Neural cell (in vitro differentiated cells): Measurements from ENCODE around the gene ST14. TPM values are rescaled to one million over a fixed set of nuclear protein-coding genes. Genes with fewer than 3 reads are reported as not detected.

ENCODE experiments used
- H2AFZ ChIP-seq: fragments of 200-600, 300-800 bp; sonication (generic), shearing (Covaris generic); 2 replicates; pipeline ENCODE4 v1.6.0; 2014; ENCODE audit warnings: low read depth, mild to moderate bottlenecking, antibody characterized with exemption, low read length, moderate library complexity
- H3F3A ChIP-seq: fragments of 200-600 bp; shearing (Covaris generic); 2 replicates; pipeline ENCODE4 v1.6.1; 2016; ENCODE audit warnings: mild to moderate bottlenecking, moderate library complexity, mixed read lengths, antibody characterized with exemption, low read length; ENCODE audit not compliant: insufficient read depth, poor library complexity, severe bottlenecking
- H3K27ac ChIP-seq: fragments of 200-600, 300-800 bp; sonication (generic), shearing (Covaris generic); 2 replicates; pipeline ENCODE4 v1.5.1; 2014; ENCODE audit warnings: mild to moderate bottlenecking, low read length, moderate library complexity
- H3K27me3 ChIP-seq: fragments of 300-800, 200-600 bp; sonication (generic), shearing (Covaris generic); 2 replicates; pipeline ENCODE4 v1.6.0; 2014; ENCODE audit warnings: mild to moderate bottlenecking, low read depth, low read length, moderate library complexity; ENCODE audit not compliant: insufficient read depth
- H3K36me3 ChIP-seq: fragments of 300-800, 200-600 bp; sonication (generic), shearing (Covaris generic); 2 replicates; pipeline ENCODE4 v1.5.1; 2014; ENCODE audit warnings: mild to moderate bottlenecking, antibody characterized with exemption, low read length, moderate library complexity; ENCODE audit not compliant: insufficient read depth
- H3K4me2 ChIP-seq: fragments of 300-800, 200-600 bp; sonication (generic), shearing (Covaris generic); 2 replicates; pipeline ENCODE4 v1.6.0; 2014; ENCODE audit warnings: mild to moderate bottlenecking, low read length
- H3K4me3 ChIP-seq: fragments of 300-800, 200-600 bp; sonication (generic), shearing (Covaris generic); 2 replicates; pipeline ENCODE4 v1.5.1; 2014; ENCODE audit warnings: mild to moderate bottlenecking, low read length, moderate library complexity
- H3K79me2 ChIP-seq: fragments of 200-600 bp; shearing (Covaris generic); replicated peaks from 2 replicates; pipeline ENCODE4 v1.6.0; 2014; ENCODE audit warnings: mild to moderate bottlenecking, low read length, moderate library complexity; ENCODE audit not compliant: insufficient read depth
- H3K9ac ChIP-seq: fragments of 300-800, 200-600 bp; sonication (generic), shearing (Covaris generic); 2 replicates; pipeline ENCODE4 v1.6.1; 2016; ENCODE audit warnings: mild to moderate bottlenecking, low read length, mixed read lengths
- H3K9me2 ChIP-seq: fragments of 200-600 bp; shearing (Covaris generic); 2 replicates; pipeline ENCODE4 v1.6.1; 2016; ENCODE audit warnings: mild to moderate bottlenecking, low read length, mixed read lengths; ENCODE audit not compliant: insufficient read depth
- H3K9me3 ChIP-seq: fragments of 200-600, 300-800 bp; sonication (generic), shearing (Covaris generic); 2 replicates; pipeline ENCODE4 v1.6.1; 2016; ENCODE audit warnings: mild to moderate bottlenecking, mixed run types, low read length, moderate library complexity, mixed read lengths
- H4K20me1 ChIP-seq: fragments of 200-600 bp; shearing (Covaris generic); 2 replicates; pipeline ENCODE4 v1.6.1; 2016; ENCODE audit warnings: mild to moderate bottlenecking, mixed run types; ENCODE audit not compliant: insufficient read depth
- EP300 ChIP-seq: fragments of 450-650 bp; conservative IDR thresholded peaks from 2 replicates; pipeline ENCODE4 v1.6.1; 2014; ENCODE audit warnings: antibody characterized with exemption, mild to moderate bottlenecking, moderate library complexity; ENCODE audit not compliant: poor library complexity, severe bottlenecking
- EZH2 ChIP-seq: fragments of 200-600, 300-800 bp; shearing (Covaris generic), sonication (generic); IDR thresholded peaks from 2 replicates; pipeline ENCODE4 v1.6.1; 2014; ENCODE audit warnings: antibody characterized with exemption, low read length, borderline replicate concordance, mild to moderate bottlenecking; ENCODE audit not compliant: insufficient read depth, poor library complexity, severe bottlenecking
- MXI1 ChIP-seq: fragments of 450-650 bp; conservative IDR thresholded peaks from 2 replicates; pipeline ENCODE4 v1.6.1; 2014; ENCODE audit warnings: antibody characterized with exemption, mild to moderate bottlenecking; ENCODE audit not compliant: poor library complexity, severe bottlenecking
- POLR2AphosphoS5 ChIP-seq: IDR thresholded peaks from 2 replicates; pipeline ENCODE4 v1.6.1; 2012
- RAD21 ChIP-seq: fragments of 450-650 bp; conservative IDR thresholded peaks from 2 replicates; pipeline ENCODE4 v1.6.1; 2014; ENCODE audit warnings: antibody characterized with exemption, mild to moderate bottlenecking, moderate library complexity
- REST ChIP-seq: IDR thresholded peaks from 2 replicates; pipeline ENCODE4 v1.6.1; 2012; ENCODE audit warnings: borderline replicate concordance
- SMC3 ChIP-seq: fragments of 450-650 bp; conservative IDR thresholded peaks from 2 replicates; pipeline ENCODE4 v1.6.1; 2014; ENCODE audit warnings: antibody characterized with exemption, mild to moderate bottlenecking, moderate library complexity; ENCODE audit not compliant: poor library complexity
- TAF1 ChIP-seq: IDR thresholded peaks from 2 replicates; pipeline ENCODE4 v1.6.1; 2012; ENCODE audit warnings: low read depth
- polyA plus RNA-seq: library from polyadenylated mRNA; depleted of rRNA; stranded (reverse); fragments of >200 nt; gene quantifications from 2 replicates; pipeline ENCODE4 v1.2.3, GENCODE V29; 2014
- TF ChIP-seq, protein P1 (sequence below): fragments of 450-650 bp; IDR thresholded peaks from 2 replicates; pipeline ENCODE4 v1.5.1; 2014; ENCODE audit warnings: antibody characterized with exemption, mild to moderate bottlenecking, moderate library complexity; ENCODE audit not compliant: poor library complexity, severe bottlenecking

The ST14 gene
- polyA plus RNA-seq, 1 donor from 2014 or later = not detected

DNA sequence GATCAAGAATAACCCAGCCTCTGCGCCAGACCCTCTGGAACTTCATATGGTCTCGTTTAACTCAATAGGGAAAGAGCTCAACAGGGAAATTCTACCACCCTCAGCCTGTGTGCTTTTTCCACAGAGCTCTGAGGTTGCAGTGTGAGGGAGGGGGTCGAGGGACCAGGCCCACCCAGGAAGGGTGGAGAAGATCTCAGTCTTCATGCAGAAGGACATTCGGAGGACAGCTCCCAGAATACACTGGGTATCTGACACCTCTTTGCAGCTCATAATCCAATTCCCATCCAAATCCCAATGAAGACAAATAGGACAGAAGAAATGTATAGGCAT, 56.6 kb downstream of the ST14 start:
- Histone ChIP-seq H2AFZ (no peak overlapping the region), H3K9me3 (no peaks in the 10 kb centered on the region), H3F3A (no peaks in the 10 kb centered on the region), H4K20me1 (no peaks in the 10 kb centered on the region), H3K36me3 (no peaks in the 10 kb centered on the region), H3K27ac (no peak overlapping the region), H3K79me2 (no peaks in the 10 kb centered on the region), H3K4me3 (no peak overlapping the region), H3K9ac (no peak overlapping the region), H3K9me2 (no peaks in the 10 kb centered on the region), H3K27me3 (no peaks in the 10 kb centered on the region), H3K4me2 (no peak overlapping the region)
- no peak for TF ChIP-seq POLR2AphosphoS5
- TF ChIP-seq REST = no peak
- no peak for TF ChIP-seq SMC3
- no peak for TF ChIP-seq TAF1
- no peak for TF ChIP-seq RAD21
- TF ChIP-seq EP300 = no peak
- TF ChIP-seq, protein P1, sequence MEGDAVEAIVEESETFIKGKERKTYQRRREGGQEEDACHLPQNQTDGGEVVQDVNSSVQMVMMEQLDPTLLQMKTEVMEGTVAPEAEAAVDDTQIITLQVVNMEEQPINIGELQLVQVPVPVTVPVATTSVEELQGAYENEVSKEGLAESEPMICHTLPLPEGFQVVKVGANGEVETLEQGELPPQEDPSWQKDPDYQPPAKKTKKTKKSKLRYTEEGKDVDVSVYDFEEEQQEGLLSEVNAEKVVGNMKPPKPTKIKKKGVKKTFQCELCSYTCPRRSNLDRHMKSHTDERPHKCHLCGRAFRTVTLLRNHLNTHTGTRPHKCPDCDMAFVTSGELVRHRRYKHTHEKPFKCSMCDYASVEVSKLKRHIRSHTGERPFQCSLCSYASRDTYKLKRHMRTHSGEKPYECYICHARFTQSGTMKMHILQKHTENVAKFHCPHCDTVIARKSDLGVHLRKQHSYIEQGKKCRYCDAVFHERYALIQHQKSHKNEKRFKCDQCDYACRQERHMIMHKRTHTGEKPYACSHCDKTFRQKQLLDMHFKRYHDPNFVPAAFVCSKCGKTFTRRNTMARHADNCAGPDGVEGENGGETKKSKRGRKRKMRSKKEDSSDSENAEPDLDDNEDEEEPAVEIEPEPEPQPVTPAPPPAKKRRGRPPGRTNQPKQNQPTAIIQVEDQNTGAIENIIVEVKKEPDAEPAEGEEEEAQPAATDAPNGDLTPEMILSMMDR = no peak
- no peak for TF ChIP-seq EZH2
- no peak for TF ChIP-seq MXI1

DNA sequence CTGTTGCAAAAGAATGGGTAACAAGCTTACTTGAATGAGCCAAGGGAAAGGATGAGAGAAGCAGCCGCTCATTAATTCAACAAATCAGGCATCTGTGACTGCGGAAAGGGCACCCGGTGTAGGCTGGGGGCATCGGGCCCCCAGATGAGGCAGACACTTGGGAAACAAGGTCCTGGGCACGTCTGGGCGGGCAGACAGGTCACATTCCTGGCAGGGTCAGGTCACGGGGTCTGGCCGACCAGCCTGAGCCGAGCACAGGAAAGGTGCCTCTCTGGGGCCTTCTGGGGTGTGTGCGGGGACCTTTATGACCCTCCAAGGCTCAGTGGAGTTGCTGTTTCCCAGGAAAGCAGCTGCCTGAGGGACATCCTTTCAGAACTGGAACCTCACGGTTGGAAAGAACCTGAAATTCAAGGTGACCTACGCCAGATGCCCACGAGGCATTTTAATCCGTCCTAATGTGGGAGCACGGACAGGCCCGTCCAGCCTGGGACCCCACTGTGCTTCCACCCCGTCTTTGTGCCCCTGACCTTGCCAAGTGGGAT, 57.1 kb downstream of the ST14 start:
- H3K9me2 ChIP-seq = no peaks in the 10 kb centered on the region
- no peaks in the 10 kb centered on the region for H3K79me2 ChIP-seq
- no peak overlapping the region for H3K9ac ChIP-seq
- H4K20me1 ChIP-seq = no peaks in the 10 kb centered on the region
- H3K36me3 ChIP-seq = no peaks in the 10 kb centered on the region
- H3F3A ChIP-seq = no peaks in the 10 kb centered on the region
- TF ChIP-seq MXI1 (no peak), TAF1 (no peak), EP300 (no peak), REST (no peak)
- TF ChIP-seq, protein P1 = no peak
- no peak overlapping the region for H3K4me3 ChIP-seq
- no peak overlapping the region for H2AFZ ChIP-seq
- H3K9me3 ChIP-seq = no peaks in the 10 kb centered on the region
- H3K4me2 ChIP-seq = no peak overlapping the region
- no peak overlapping the region for H3K27ac ChIP-seq
- no peaks in the 10 kb centered on the region for H3K27me3 ChIP-seq
